ENCODE measurements around the gene ZNF565.
"Not testable (repeated sequence)": the region's sequence is repeated elsewhere in the genome, so short reads cannot be mapped to it uniquely, and the experiment has no call there.

Gene ZNF565

GRCh38 chr19:36236946-36237310, 22.5 kb upstream of the ZNF565 start:
- Histone ChIP-seq H3F3A (ENCODE audit: insufficient read depth, low read length) (no peaks in the 10 kb centered on the region), H3K4me1 (ENCODE audit: insufficient read depth, low read length, severe bottlenecking) (no peaks in the 10 kb centered on the region), H3K9me2 (ENCODE audit: low read depth, low read length) (no peaks in the 10 kb centered on the region), H3K27ac (ENCODE audit: low read depth, low read length, poor library complexity, severe bottlenecking) (no peak overlapping the region), H3K27me3 (ENCODE audit: insufficient read depth, low read length) (no peaks in the 10 kb centered on the region), H2AFZ (ENCODE audit: low read length) (no peak overlapping the region), H3K9ac (ENCODE audit: low read length) (no peak overlapping the region), H3K9me3 (ENCODE audit: low read length) (peaks cover 43% of the 10 kb centered on the region), H3K4me2 (ENCODE audit: low read length) (no peak overlapping the region), H3K79me2 (ENCODE audit: insufficient read depth, low read length) (no peaks in the 10 kb centered on the region), H3K4me3 (ENCODE audit: low read depth, low read length, poor library complexity, severe bottlenecking) (no peak overlapping the region), H3K36me3 (ENCODE audit: insufficient read depth, low read length) (peaks cover 79% of the 10 kb centered on the region), H4K20me1 (ENCODE audit: insufficient read depth, low read length) (no peaks in the 10 kb centered on the region)
- no peak for TF ChIP-seq CTCF (IDR thresholded peaks at IDR 0.05; ENCODE audit: low read length)
- TF ChIP-seq EZH2 (IDR thresholded peaks at IDR 0.05; ENCODE audit: borderline replicate concordance, low read length): no peak

GRCh38 chr19:36236304-36236945, 22.0 kb upstream of the ZNF565 start:
- TF ChIP-seq CTCF (IDR thresholded peaks at IDR 0.05; ENCODE audit: low read length) (no peak), EZH2 (IDR thresholded peaks at IDR 0.05; ENCODE audit: borderline replicate concordance, low read length) (no peak)
- H3K9ac ChIP-seq (ENCODE audit: low read length): no peak overlapping the region
- no peak overlapping the region for H3K27ac ChIP-seq (ENCODE audit: low read depth, low read length, poor library complexity, severe bottlenecking)
- no peak overlapping the region for H2AFZ ChIP-seq (ENCODE audit: low read length)
- H3K9me3 ChIP-seq (ENCODE audit: low read length): peaks cover 43% of the 10 kb centered on the region
- H4K20me1 ChIP-seq (ENCODE audit: insufficient read depth, low read length): no peaks in the 10 kb centered on the region
- peaks cover 84% of the 10 kb centered on the region for H3K36me3 ChIP-seq (ENCODE audit: insufficient read depth, low read length)
- H3K4me1 ChIP-seq (ENCODE audit: insufficient read depth, low read length, severe bottlenecking): no peaks in the 10 kb centered on the region
- H3K4me2 ChIP-seq (ENCODE audit: low read length): no peak overlapping the region
- H3K79me2 ChIP-seq (ENCODE audit: insufficient read depth, low read length): no peaks in the 10 kb centered on the region
- H3K9me2 ChIP-seq (ENCODE audit: low read depth, low read length): no peaks in the 10 kb centered on the region
- no peaks in the 10 kb centered on the region for H3F3A ChIP-seq (ENCODE audit: insufficient read depth, low read length)
- H3K4me3 ChIP-seq (ENCODE audit: low read depth, low read length, poor library complexity, severe bottlenecking): no peak overlapping the region
- no peaks in the 10 kb centered on the region for H3K27me3 ChIP-seq (ENCODE audit: insufficient read depth, low read length)

- H3K9me2 ChIP-seq (ENCODE audit: low read depth, low read length); H3K27me3 ChIP-seq (ENCODE audit: insufficient read depth, low read length); H4K20me1 ChIP-seq (ENCODE audit: insufficient read depth, low read length): not testable (repeated sequence)
Measured at GRCh38 chr19:36233626-36234025, 19.2 kb upstream of the ZNF565 start.

GRCh38 chr19:36225219-36225892, 10.9 kb upstream of the ZNF565 start:
- TF ChIP-seq EZH2 (IDR thresholded peaks at IDR 0.05; ENCODE audit: borderline replicate concordance, low read length) (no peak), CTCF (IDR thresholded peaks at IDR 0.05; ENCODE audit: low read length) (no peak)
- Histone ChIP-seq H2AFZ (ENCODE audit: low read length) (no peak overlapping the region), H3F3A (ENCODE audit: insufficient read depth, low read length) (no peaks in the 10 kb centered on the region), H3K27ac (ENCODE audit: low read depth, low read length, poor library complexity, severe bottlenecking) (no peak overlapping the region), H3K9ac (ENCODE audit: low read length) (no peak overlapping the region), H3K4me1 (ENCODE audit: insufficient read depth, low read length, severe bottlenecking) (no peaks in the 10 kb centered on the region), H3K36me3 (ENCODE audit: insufficient read depth, low read length) (peaks cover 99% of the 10 kb centered on the region), H3K79me2 (ENCODE audit: insufficient read depth, low read length) (peaks cover 53% of the 10 kb centered on the region), H3K4me3 (ENCODE audit: low read depth, low read length, poor library complexity, severe bottlenecking) (no peak overlapping the region), H3K4me2 (ENCODE audit: low read length) (no peak overlapping the region), H4K20me1 (ENCODE audit: insufficient read depth, low read length) (no peaks in the 10 kb centered on the region), H3K27me3 (ENCODE audit: insufficient read depth, low read length) (no peaks in the 10 kb centered on the region), H3K9me3 (ENCODE audit: low read length) (peaks cover 20% of the 10 kb centered on the region), H3K9me2 (ENCODE audit: low read depth, low read length) (no peaks in the 10 kb centered on the region)

More at GRCh38 chr19:36233626-36234025, 19.2 kb upstream of the ZNF565 start:
- not testable (repeated sequence) for H3K27ac ChIP-seq (ENCODE audit: low read depth, low read length, poor library complexity, severe bottlenecking); H3F3A ChIP-seq (ENCODE audit: insufficient read depth, low read length); H3K79me2 ChIP-seq (ENCODE audit: insufficient read depth, low read length); H2AFZ ChIP-seq (ENCODE audit: low read length); H3K4me1 ChIP-seq (ENCODE audit: insufficient read depth, low read length, severe bottlenecking); H3K4me2 ChIP-seq (ENCODE audit: low read length); H3K4me3 ChIP-seq (ENCODE audit: low read depth, low read length, poor library complexity, severe bottlenecking); H3K9ac ChIP-seq (ENCODE audit: low read length)
- peaks cover 54% of the 10 kb centered on the region for H3K9me3 ChIP-seq (ENCODE audit: low read length)
- peaks cover 98% of the 10 kb centered on the region for H3K36me3 ChIP-seq (ENCODE audit: insufficient read depth, low read length)

Data from OCI-LY1 (cell line).